ENCODE measurements around the gene DCAF8L1.

DNA sequence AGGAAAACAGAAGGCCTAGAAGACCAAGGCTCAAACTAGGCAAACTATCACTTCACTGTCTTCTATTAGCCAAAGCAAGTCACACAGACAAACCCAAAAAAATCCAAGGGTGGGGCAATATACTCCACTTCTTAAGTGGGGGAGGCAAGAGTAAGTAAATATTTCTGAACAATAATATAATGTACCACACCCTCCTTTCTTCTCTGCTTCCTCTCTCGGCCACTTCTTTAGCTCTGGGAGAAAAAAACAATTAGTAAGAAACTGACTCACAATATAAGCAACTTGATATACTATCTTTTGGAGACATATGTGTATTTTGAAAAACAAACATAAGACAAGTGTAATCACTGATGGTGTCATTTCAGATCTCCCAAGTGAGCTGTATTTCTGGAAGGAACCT is 14.8 kb downstream of the DCAF8L1 start:
- TF ChIP-seq, protein P1, sequence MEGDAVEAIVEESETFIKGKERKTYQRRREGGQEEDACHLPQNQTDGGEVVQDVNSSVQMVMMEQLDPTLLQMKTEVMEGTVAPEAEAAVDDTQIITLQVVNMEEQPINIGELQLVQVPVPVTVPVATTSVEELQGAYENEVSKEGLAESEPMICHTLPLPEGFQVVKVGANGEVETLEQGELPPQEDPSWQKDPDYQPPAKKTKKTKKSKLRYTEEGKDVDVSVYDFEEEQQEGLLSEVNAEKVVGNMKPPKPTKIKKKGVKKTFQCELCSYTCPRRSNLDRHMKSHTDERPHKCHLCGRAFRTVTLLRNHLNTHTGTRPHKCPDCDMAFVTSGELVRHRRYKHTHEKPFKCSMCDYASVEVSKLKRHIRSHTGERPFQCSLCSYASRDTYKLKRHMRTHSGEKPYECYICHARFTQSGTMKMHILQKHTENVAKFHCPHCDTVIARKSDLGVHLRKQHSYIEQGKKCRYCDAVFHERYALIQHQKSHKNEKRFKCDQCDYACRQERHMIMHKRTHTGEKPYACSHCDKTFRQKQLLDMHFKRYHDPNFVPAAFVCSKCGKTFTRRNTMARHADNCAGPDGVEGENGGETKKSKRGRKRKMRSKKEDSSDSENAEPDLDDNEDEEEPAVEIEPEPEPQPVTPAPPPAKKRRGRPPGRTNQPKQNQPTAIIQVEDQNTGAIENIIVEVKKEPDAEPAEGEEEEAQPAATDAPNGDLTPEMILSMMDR (IDR thresholded peaks at IDR 0.05; ENCODE audit: low read length) = no peak
- TF ChIP-seq EZH2 (optimal IDR thresholded peaks at IDR 0.05; ENCODE audit: low read depth, low read length) = no peak

Measured in MM.1S (cell line).